ENCODE data around the gene GABBR1. TPM values are rescaled to one million over a fixed set of nuclear protein-coding genes. Genes with fewer than 3 reads are reported as not detected.

GABBR1 gene
- total RNA-seq, 3 donors from 2014 or later, result 26.1 to 49.2 (median 48.4) TPM

DNA sequence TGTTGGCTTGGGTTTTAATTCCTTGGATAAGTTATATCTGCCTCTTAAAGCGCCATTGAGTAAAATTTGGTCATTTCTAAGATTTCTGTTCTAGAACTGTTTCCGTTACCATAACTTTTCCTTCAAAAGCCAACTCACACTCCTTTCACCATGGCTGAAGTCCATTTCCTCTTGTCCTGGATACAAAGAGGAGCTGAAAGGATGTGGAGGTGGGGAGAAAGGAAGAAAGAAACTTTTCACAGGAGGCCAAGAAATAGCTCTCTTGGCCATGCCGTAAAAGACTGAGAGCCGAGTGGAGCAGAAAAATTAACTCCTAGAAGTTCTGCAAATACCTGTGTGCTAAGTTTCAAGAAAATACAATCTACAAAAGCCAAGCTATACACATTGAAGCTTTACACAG is 21.6 kb downstream of the GABBR1 start:
- TF ChIP-seq POLR2A (IDR thresholded peaks at IDR 0.05) (no peak), POLR2AphosphoS5 (IDR thresholded peaks at IDR 0.05) (no peak)
- TF ChIP-seq, protein P1, sequence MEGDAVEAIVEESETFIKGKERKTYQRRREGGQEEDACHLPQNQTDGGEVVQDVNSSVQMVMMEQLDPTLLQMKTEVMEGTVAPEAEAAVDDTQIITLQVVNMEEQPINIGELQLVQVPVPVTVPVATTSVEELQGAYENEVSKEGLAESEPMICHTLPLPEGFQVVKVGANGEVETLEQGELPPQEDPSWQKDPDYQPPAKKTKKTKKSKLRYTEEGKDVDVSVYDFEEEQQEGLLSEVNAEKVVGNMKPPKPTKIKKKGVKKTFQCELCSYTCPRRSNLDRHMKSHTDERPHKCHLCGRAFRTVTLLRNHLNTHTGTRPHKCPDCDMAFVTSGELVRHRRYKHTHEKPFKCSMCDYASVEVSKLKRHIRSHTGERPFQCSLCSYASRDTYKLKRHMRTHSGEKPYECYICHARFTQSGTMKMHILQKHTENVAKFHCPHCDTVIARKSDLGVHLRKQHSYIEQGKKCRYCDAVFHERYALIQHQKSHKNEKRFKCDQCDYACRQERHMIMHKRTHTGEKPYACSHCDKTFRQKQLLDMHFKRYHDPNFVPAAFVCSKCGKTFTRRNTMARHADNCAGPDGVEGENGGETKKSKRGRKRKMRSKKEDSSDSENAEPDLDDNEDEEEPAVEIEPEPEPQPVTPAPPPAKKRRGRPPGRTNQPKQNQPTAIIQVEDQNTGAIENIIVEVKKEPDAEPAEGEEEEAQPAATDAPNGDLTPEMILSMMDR (IDR thresholded peaks at IDR 0.05), result no peak
- Histone ChIP-seq H3K4me1 (no peaks in the 10 kb centered on the region), H3K27ac (no peak overlapping the region), H3K9me3 (no peaks in the 10 kb centered on the region), H3K4me3 (no peak overlapping the region), H3K27me3 (no peaks in the 10 kb centered on the region), H3K36me3 (no peaks in the 10 kb centered on the region)
- DNase-seq (ENCODE audit: low spot score in 2 of 2), result no peak
- intact Hi-C loops (cut with DNase I; ENCODE audit: low total_unique reads), result no loop called here

GRCh38 chr6:29610540-29610939 is 22.4 kb downstream of the GABBR1 start:
- DNase-seq (ENCODE audit: low spot score in 2 of 2), result no peak
- no peak overlapping the region for H3K27ac ChIP-seq
- H3K9me3 ChIP-seq, result no peaks in the 10 kb centered on the region
- no peak overlapping the region for H3K4me3 ChIP-seq
- intact Hi-C loops (cut with DNase I; ENCODE audit: low total_unique reads), result no loop called here
- H3K27me3 ChIP-seq, result no peaks in the 10 kb centered on the region
- H3K36me3 ChIP-seq, result no peaks in the 10 kb centered on the region
- TF ChIP-seq POLR2A (IDR thresholded peaks at IDR 0.05) (no peak), POLR2AphosphoS5 (IDR thresholded peaks at IDR 0.05) (no peak)
- TF ChIP-seq, protein P1 (IDR thresholded peaks at IDR 0.05), result no peak
- H3K4me1 ChIP-seq, result no peaks in the 10 kb centered on the region

DNA sequence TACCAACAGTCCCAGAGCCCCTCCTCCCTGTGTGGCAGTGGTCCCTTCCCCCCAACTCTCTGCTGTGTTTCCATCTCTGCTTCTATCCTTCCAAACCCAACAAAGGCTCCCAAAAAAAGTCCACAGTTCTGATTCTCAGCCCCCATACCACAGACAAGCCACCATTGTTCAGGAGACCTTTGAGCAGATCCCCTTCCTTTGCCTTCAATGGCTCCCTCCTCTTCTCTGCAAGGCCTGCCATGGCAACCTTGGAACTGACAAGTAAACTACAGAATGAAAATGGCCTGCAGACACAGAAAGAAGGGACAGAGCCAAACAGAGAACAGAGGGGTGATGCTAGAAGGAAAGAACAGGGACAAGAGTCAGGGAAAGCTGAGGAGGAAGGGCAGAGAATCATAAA is 24.9 kb downstream of the GABBR1 start:
- no peak overlapping the region for H3K4me3 ChIP-seq
- intact Hi-C loops (cut with DNase I; ENCODE audit: low total_unique reads), result no loop called here
- H3K9me3 ChIP-seq, result no peaks in the 10 kb centered on the region
- no peaks in the 10 kb centered on the region for H3K36me3 ChIP-seq
- TF ChIP-seq, protein P1 (IDR thresholded peaks at IDR 0.05), result no peak
- TF ChIP-seq POLR2A (IDR thresholded peaks at IDR 0.05) (no peak), POLR2AphosphoS5 (IDR thresholded peaks at IDR 0.05) (no peak)
- no peak for DNase-seq (ENCODE audit: low spot score in 2 of 2)
- H3K27me3 ChIP-seq, result no peaks in the 10 kb centered on the region
- no peak overlapping the region for H3K27ac ChIP-seq
- no peaks in the 10 kb centered on the region for H3K4me1 ChIP-seq

DNA sequence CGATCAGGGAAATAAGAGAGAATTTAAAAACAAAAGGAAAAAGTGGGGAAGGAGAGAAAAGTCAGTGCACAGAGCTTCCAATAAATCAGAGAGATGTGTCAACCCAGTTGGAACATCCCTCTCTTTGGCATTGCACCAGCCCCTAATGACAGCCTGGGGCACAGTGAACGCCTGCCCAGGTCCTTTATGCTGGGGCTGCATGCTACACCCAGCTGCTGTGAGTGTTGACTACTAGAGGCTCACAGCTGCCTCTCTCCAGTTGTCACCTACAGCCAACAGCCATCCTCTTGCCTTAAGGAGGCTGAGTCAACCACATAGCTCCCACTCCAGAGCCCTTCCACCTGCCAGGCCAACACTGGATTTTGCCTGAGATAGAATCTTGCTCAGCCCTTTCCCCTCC is 29.1 kb downstream of the GABBR1 start:
- Histone ChIP-seq H3K27ac (no peak overlapping the region), H3K27me3 (no peaks in the 10 kb centered on the region), H3K4me3 (no peak overlapping the region), H3K36me3 (no peaks in the 10 kb centered on the region), H3K4me1 (no peaks in the 10 kb centered on the region), H3K9me3 (no peaks in the 10 kb centered on the region)
- DNase-seq (ENCODE audit: low spot score in 2 of 2), result no peak
- intact Hi-C loops (cut with DNase I; ENCODE audit: low total_unique reads), result no loop called here
- TF ChIP-seq, protein P1 (IDR thresholded peaks at IDR 0.05), result no peak
- TF ChIP-seq POLR2AphosphoS5 (IDR thresholded peaks at IDR 0.05), result no peak

- H3K9me3 ChIP-seq, result no peaks in the 10 kb centered on the region
- intact Hi-C loops (cut with DNase I; ENCODE audit: low total_unique reads), result no loop called here
- no peak overlapping the region for H3K4me3 ChIP-seq
- TF ChIP-seq, protein P1 (IDR thresholded peaks at IDR 0.05), result no peak
- TF ChIP-seq POLR2A (IDR thresholded peaks at IDR 0.05), result no peak
- no peak for TF ChIP-seq POLR2AphosphoS5 (IDR thresholded peaks at IDR 0.05)
- no peaks in the 10 kb centered on the region for H3K27me3 ChIP-seq
- no peak for DNase-seq (ENCODE audit: low spot score in 2 of 2)
- H3K4me1 ChIP-seq, result no peaks in the 10 kb centered on the region
- H3K36me3 ChIP-seq, result no peaks in the 10 kb centered on the region
- H3K27ac ChIP-seq, result no peak overlapping the region
These were observed 29.5 kb downstream of the GABBR1 start for GRCh38 chr6:29603456-29603855.

Data from breast epithelium (tissue), 4 donors.